GM10248 (cell line): ENCODE measurements around the gene BICDL1.

ENCODE experiments used
- CTCF ChIA-PET: fragments of 300-600 bp; sonication (Branson Sonifier 250); formaldehyde crosslinking; extraction: SDS; loops from one replicate; lab custom pipeline; 2021; ENCODE audit warnings: antibody characterized with exemption; lab: Yijun Ruan, JAX
- POLR2A ChIA-PET: fragments of 350-650 bp; sonication (Branson Sonifier 250); formaldehyde crosslinking; extraction: SDS; loops from one replicate; lab custom pipeline; 2020; ENCODE audit warnings: antibody characterized with exemption; lab: Yijun Ruan, JAX
- DNase-seq: peaks from one replicate; pipeline ENCODE4 v3.0.0; 2012; ENCODE audit errors: extremely low spot score
- CTCF ChIP-seq: IDR thresholded peaks from 2 replicates; pipeline ENCODE4 v1.5.1; 2012; ENCODE audit warnings: mild to moderate bottlenecking, low read depth; ENCODE audit errors: extremely low read depth, missing control alignments, control extremely low read depth

BICDL1 gene

GRCh38 chr12:120101182-120101581 lies 112.1 kb downstream of the BICDL1 start:
- no peak for TF ChIP-seq CTCF
- CTCF ChIA-PET: interaction anchor here (1.0 to 3.3 kb wide), 3 partner anchors 9 to 14 kb away, joined by 3 to 13 read pairs (median 5); no protein-coding TSS in a partner anchor
- POLR2A ChIA-PET: interaction anchor here (0.9 to 1.0 kb wide), 2 partner anchors 14 to 15 kb away, joined by 3 read pairs; no protein-coding TSS in a partner anchor
- DNase-seq: peak; percentile 48

GRCh38 chr12:120101617-120102016 lies 112.6 kb downstream of the BICDL1 start:
- TF ChIP-seq CTCF: no peak
- POLR2A ChIA-PET: interaction anchor here (0.9 kb wide), 1 partner anchor 15 kb away, joined by 3 read pairs; no protein-coding TSS in a partner anchor
- CTCF ChIA-PET: interaction anchor here (1.0 to 3.3 kb wide), 4 partner anchors 9 to 100 kb away, joined by 3 to 13 read pairs (median 4); partner anchors contain the start of gene RPLP0
- DNase-seq: no peak

DNA sequence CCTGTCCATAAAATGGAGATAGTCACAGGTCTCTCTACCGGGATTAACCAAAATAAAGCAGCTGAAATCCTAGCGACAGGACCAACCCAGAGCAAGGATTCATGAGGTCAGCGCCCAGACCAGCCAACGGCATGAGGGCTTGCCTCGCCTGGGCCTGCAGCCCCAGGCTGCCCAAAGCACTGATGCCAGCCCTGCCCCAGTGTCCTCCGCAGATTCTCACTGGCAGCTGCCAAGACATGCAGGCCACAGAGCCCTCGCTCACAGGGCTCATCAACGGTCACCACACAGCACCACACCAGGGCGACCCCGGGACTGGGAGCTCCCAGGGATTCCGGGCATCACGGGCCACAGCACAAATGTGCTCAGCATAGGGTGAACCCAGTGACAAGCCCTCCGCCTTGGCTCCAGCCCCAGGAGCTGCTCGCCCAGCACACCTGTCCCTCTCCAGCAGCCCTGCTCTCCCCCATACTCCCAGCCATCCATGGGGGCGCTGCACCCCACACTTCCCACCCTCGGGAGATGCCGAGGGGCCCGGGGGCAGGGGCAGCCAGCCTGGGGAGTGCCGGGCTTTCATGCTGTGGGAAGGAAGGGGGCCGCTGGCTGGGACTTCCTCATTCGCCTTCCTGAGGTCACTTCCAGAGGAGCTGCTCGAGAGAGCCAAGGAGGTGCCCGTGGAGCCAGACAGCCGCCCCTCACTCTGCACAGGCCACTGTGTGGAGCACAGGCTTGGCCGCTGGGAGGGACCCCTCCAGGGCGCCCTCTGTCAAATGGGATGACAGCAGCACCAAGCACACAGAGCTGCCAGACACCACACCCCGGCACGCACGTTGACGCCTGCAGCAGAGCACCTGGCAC lies 113.4 kb downstream of the BICDL1 start:
- POLR2A ChIA-PET: interaction anchor here (0.7 kb wide), 1 partner anchor 12 kb away, joined by 3 read pairs; no protein-coding TSS in a partner anchor
- TF ChIP-seq CTCF: no peak
- DNase-seq: no peak
- CTCF ChIA-PET: interaction anchor here (1.0 to 3.3 kb wide), 5 partner anchors 8 to 99 kb away, joined by 3 to 13 read pairs (median 3); partner anchors contain the start of gene RPLP0

- DNase-seq: no peak
- ChIA-PET CTCF (interaction anchor here (1.0 to 3.3 kb wide), 4 partner anchors 12 to 98 kb away, joined by 3 to 13 read pairs (median 3); partner anchors contain the start of gene RPLP0), POLR2A (interaction anchor here (0.7 kb wide), 1 partner anchor 12 kb away, joined by 3 read pairs; no protein-coding TSS in a partner anchor)
- TF ChIP-seq CTCF: no peak
Observed at GRCh38 chr12:120103044-120103338, 114.0 kb downstream of the BICDL1 start.

DNA sequence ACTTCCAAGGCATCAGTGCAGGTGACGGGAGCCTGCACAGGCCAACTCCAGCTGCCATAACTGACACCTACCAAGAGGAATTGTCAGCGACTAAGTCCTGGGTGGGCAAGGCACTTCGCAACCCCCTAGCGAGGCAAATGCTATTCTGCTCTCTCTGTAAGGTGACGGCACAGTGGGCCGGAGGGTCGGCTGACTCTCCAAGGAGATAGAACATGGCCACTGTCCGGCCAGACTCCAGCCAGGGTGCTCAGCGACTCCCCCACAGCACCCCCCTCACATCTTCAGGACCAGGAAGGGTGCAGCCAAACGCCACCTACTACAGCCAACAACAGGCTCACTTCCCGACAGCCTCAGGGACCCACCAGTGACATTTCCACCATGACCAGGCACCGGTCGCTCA lies 114.3 kb downstream of the BICDL1 start:
- CTCF ChIA-PET: interaction anchor here (1.0 to 3.3 kb wide), 4 partner anchors 12 to 98 kb away, joined by 3 to 13 read pairs (median 3); partner anchors contain the start of gene RPLP0
- TF ChIP-seq CTCF: no peak
- POLR2A ChIA-PET: interaction anchor here (0.7 kb wide), 1 partner anchor 11 kb away, joined by 3 read pairs; no protein-coding TSS in a partner anchor
- no peak for DNase-seq

GRCh38 chr12:120106151-120106550 lies 117.1 kb downstream of the BICDL1 start:
- no peak for DNase-seq
- POLR2A ChIA-PET: interaction anchor here (0.6 kb wide), 1 partner anchor 10 kb away, joined by 3 read pairs; no protein-coding TSS in a partner anchor
- no peak for TF ChIP-seq CTCF
- CTCF ChIA-PET: interaction anchor here (1.8 to 4.2 kb wide), 2 partner anchors 19 to 1730 kb away, joined by 3 to 14 read pairs; partner anchors contain the start of gene SUDS3
